ENCODE measurements around the gene MARK3. TPM values are rescaled to one million over a fixed set of nuclear protein-coding genes. Genes with fewer than 3 reads are reported as not detected.

Gene MARK3
- total RNA-seq, 1 experiment from 2014 or later: 78.0 TPM

GRCh38 chr14:103521438-103521950 lies 136.3 kb downstream of the MARK3 start:
- H3K36me3 Mint-ChIP-seq (ENCODE audit: insufficient read depth, unreplicated experiment): peaks cover 52% of the 10 kb centered on the region
- H3K27ac Mint-ChIP-seq (ENCODE audit: unreplicated experiment): no peak overlapping the region
- CTCF ChIA-PET: interaction anchor here (0.7 kb wide), 1 partner anchor 25 kb away, joined by 3 read pairs; no protein-coding TSS in a partner anchor
- H3K4me3 ChIP-seq (ENCODE audit: low read depth, low read length): peak overlapping the region; percentile 95
- no peaks in the 10 kb centered on the region for H3K27me3 ChIP-seq (replicated peaks; ENCODE audit: control insufficient read depth, insufficient read depth, low read length)
- no peak for DNase-seq
- peaks cover 9% of the 10 kb centered on the region for H3K36me3 ChIP-seq (ENCODE audit: control insufficient read depth, insufficient read depth, low read length)
- H3K4me1 Mint-ChIP-seq (ENCODE audit: low read depth, unreplicated experiment): peaks cover 25% of the 10 kb centered on the region
- peaks cover 46% of the 10 kb centered on the region for H3K4me1 ChIP-seq
- POLR2A ChIA-PET: no interaction called here
- no peaks in the 10 kb centered on the region for H3K9me3 ChIP-seq
- no peaks in the 10 kb centered on the region for H3K9me3 Mint-ChIP-seq (ENCODE audit: unreplicated experiment)
- H3K4me3 Mint-ChIP-seq (ENCODE audit: unreplicated experiment): peak overlapping the region; percentile 74
- no TSS peak for BruUV-seq (replicated peaks)
- H3K27me3 Mint-ChIP-seq (ENCODE audit: insufficient read depth, unreplicated experiment): no peaks in the 10 kb centered on the region
- no peak for TF ChIP-seq CTCF (IDR thresholded peaks at IDR 0.05; ENCODE audit: insufficient read depth in 1 of 2, low read depth in 1 of 2, low read length in 1 of 2, severe bottlenecking in 1 of 2, unreplicated experiment in 1 of 2)
- intact Hi-C loops (cut with micrococcal nuclease; ENCODE audit: unreplicated experiment): no loop called here

- H3K4me3 Mint-ChIP-seq (ENCODE audit: unreplicated experiment): peak overlapping the region; percentile 74
- DNase-seq: peak in 1 of 2 experiments; percentile 46
- Histone ChIP-seq H3K9me3 (no peaks in the 10 kb centered on the region), H3K36me3 (ENCODE audit: control insufficient read depth, insufficient read depth, low read length) (peaks cover 9% of the 10 kb centered on the region), H3K27me3 (replicated peaks; ENCODE audit: control insufficient read depth, insufficient read depth, low read length) (no peaks in the 10 kb centered on the region), H3K4me3 (ENCODE audit: low read depth, low read length) (peak overlapping the region; percentile 95), H3K4me1 (peaks cover 52% of the 10 kb centered on the region)
- no peaks in the 10 kb centered on the region for H3K27me3 Mint-ChIP-seq (ENCODE audit: insufficient read depth, unreplicated experiment)
- H3K9me3 Mint-ChIP-seq (ENCODE audit: unreplicated experiment): no peaks in the 10 kb centered on the region
- POLR2A ChIA-PET: interaction anchor here (0.6 kb wide), 1 partner anchor 22 kb away, joined by 3 read pairs; no protein-coding TSS in a partner anchor
- intact Hi-C loops (cut with micrococcal nuclease; ENCODE audit: unreplicated experiment): no loop called here
- CTCF ChIA-PET: no interaction called here
- no TSS peak for BruUV-seq (replicated peaks)
- H3K4me1 Mint-ChIP-seq (ENCODE audit: low read depth, unreplicated experiment): peaks cover 28% of the 10 kb centered on the region
- peaks cover 52% of the 10 kb centered on the region for H3K36me3 Mint-ChIP-seq (ENCODE audit: insufficient read depth, unreplicated experiment)
- no peak for TF ChIP-seq CTCF (IDR thresholded peaks at IDR 0.05; ENCODE audit: insufficient read depth in 1 of 2, low read depth in 1 of 2, low read length in 1 of 2, severe bottlenecking in 1 of 2, unreplicated experiment in 1 of 2)
- no peak overlapping the region for H3K27ac Mint-ChIP-seq (ENCODE audit: unreplicated experiment)
Observed at GRCh38 chr14:103521951-103522563, 136.8 kb downstream of the MARK3 start.

GRCh38 chr14:103522649-103523574 lies 137.7 kb downstream of the MARK3 start, which contains the start of gene CKB:
Gene CKB, minus strand, starts transcription at chr14:103522830. Its CDS starts 337 bp downstream, at chr14:103522493.
- peak within 1 kb of the TSS; percentile 84 for H3K27ac Mint-ChIP-seq (ENCODE audit: unreplicated experiment)
- BruUV-seq (replicated peaks): no TSS peak
- ChIA-PET CTCF (interaction anchor here (0.6 kb wide), 1 partner anchor 40 kb away, joined by 4 read pairs; no protein-coding TSS in a partner anchor), POLR2A (interaction anchor here (0.5 to 0.6 kb wide), 2 partner anchors 21 to 939 kb away, joined by 3 read pairs; no protein-coding TSS in a partner anchor)
- peaks cover 61% of the 10 kb centered on the region for H3K4me1 ChIP-seq
- no peaks in the 10 kb centered on the region for H3K27me3 Mint-ChIP-seq (ENCODE audit: insufficient read depth, unreplicated experiment)
- peak within 1 kb of the TSS; percentile 74 for H3K4me3 Mint-ChIP-seq (ENCODE audit: unreplicated experiment)
- DNase-seq: peak; percentile 69 to 81
- TF ChIP-seq CTCF (IDR thresholded peaks at IDR 0.05; ENCODE audit: insufficient read depth in 1 of 2, low read depth in 1 of 2, low read length in 1 of 2, severe bottlenecking in 1 of 2, unreplicated experiment in 1 of 2): no peak
- H3K36me3 Mint-ChIP-seq (ENCODE audit: insufficient read depth, unreplicated experiment): peaks cover 52% of the 10 kb centered on the region
- no peaks in the 10 kb centered on the region for H3K9me3 Mint-ChIP-seq (ENCODE audit: unreplicated experiment)
- peak within 1 kb of the TSS; percentile 95 for H3K4me3 ChIP-seq (ENCODE audit: low read depth, low read length)
- H3K27me3 ChIP-seq (replicated peaks; ENCODE audit: control insufficient read depth, insufficient read depth, low read length): no peaks in the 10 kb centered on the region
- intact Hi-C loops (cut with micrococcal nuclease; ENCODE audit: unreplicated experiment): no loop called here
- H3K4me1 Mint-ChIP-seq (ENCODE audit: low read depth, unreplicated experiment): peaks cover 36% of the 10 kb centered on the region
- H3K36me3 ChIP-seq (ENCODE audit: control insufficient read depth, insufficient read depth, low read length): peaks cover 9% of the 10 kb centered on the region
- no peaks in the 10 kb centered on the region for H3K9me3 ChIP-seq

Measured in Caco-2 (cell line).